SU-DHL-6 (cell line): ENCODE data around the gene THBS3.
"Not testable (repeated sequence)": the region's sequence is repeated elsewhere in the genome, so short reads cannot be mapped to it uniquely, and the experiment has no call there.

ENCODE experiments used
- H2AFZ ChIP-seq: fragments of 200-600 bp; sonication (generic); 2 replicates; pipeline ENCODE4 v1.6.1; 2014; ENCODE audit warnings: low read depth, mild to moderate bottlenecking, moderate library complexity, mixed read lengths, antibody characterized with exemption, low read length; ENCODE audit not compliant: severe bottlenecking
- H3F3A ChIP-seq: fragments of 200-600 bp; shearing (Covaris generic); 2 replicates; pipeline ENCODE4 v1.6.0; 2016; ENCODE audit warnings: antibody characterized with exemption, mild to moderate bottlenecking; ENCODE audit not compliant: insufficient read depth
- H3K27ac ChIP-seq: fragments of 200-600 bp; sonication (generic); 2 replicates; pipeline ENCODE4 v1.5.1; 2016; ENCODE audit warnings: low read depth, mild to moderate bottlenecking, low read length, moderate library complexity, mixed read lengths
- H3K27me3 ChIP-seq: fragments of 200-600 bp; sonication (generic), shearing (Covaris generic); 2 replicates; pipeline ENCODE4 v1.6.0; 2014; ENCODE audit warnings: mild to moderate bottlenecking, low read length
- H3K36me3 ChIP-seq: fragments of 200-600 bp; sonication (generic); 2 replicates; pipeline ENCODE4 v1.6.1; 2014; ENCODE audit warnings: mild to moderate bottlenecking, low read length, mixed read lengths
- H3K4me2 ChIP-seq: fragments of 300-600, 200-600 bp; shearing (Covaris generic), sonication (generic); 2 replicates; pipeline ENCODE4 v1.6.0; 2014; ENCODE audit warnings: low read length, low read depth, mild to moderate bottlenecking; ENCODE audit not compliant: poor library complexity, severe bottlenecking
- H3K4me3 ChIP-seq: fragments of 200-600 bp; sonication (generic); 2 replicates; pipeline ENCODE4 v1.5.1; 2014; ENCODE audit warnings: antibody characterized with exemption, low read length, mild to moderate bottlenecking, mixed read lengths; ENCODE audit not compliant: insufficient read depth, poor library complexity, severe bottlenecking
- H3K79me2 ChIP-seq: fragments of 200-600 bp; sonication (generic); 2 replicates; pipeline ENCODE4 v1.6.1; 2014; ENCODE audit warnings: mild to moderate bottlenecking, low read length, moderate library complexity; ENCODE audit not compliant: insufficient read depth
- H3K9ac ChIP-seq: fragments of 200-600 bp; sonication (generic); 2 replicates; pipeline ENCODE4 v1.7.0; 2014; ENCODE audit warnings: mild to moderate bottlenecking, low read length
- H3K9me2 ChIP-seq: fragments of 200-600 bp; sonication (generic); replicated peaks from 2 replicates; pipeline ENCODE4 v1.6.1; 2014; ENCODE audit warnings: low read length; ENCODE audit not compliant: insufficient read depth
- H3K9me3 ChIP-seq: fragments of 200-600 bp; sonication (generic); 2 replicates; pipeline ENCODE4 v1.6.1; 2014; ENCODE audit warnings: low read length, mixed read lengths; ENCODE audit not compliant: insufficient read depth
- H4K20me1 ChIP-seq: fragments of 200-600 bp; sonication (generic); 2 replicates; pipeline ENCODE4 v1.6.1; 2014; ENCODE audit warnings: low read depth, mild to moderate bottlenecking, antibody characterized with exemption, low read length, moderate library complexity, mixed read lengths
- CTCF ChIP-seq: fragments of 200-600 bp; sonication (generic); IDR thresholded peaks from one replicate; pipeline ENCODE4 v1.5.1; 2017; ENCODE audit warnings: antibody characterized with exemption, mild to moderate bottlenecking, low read length, moderate library complexity; ENCODE audit not compliant: insufficient read depth, poor library complexity, severe bottlenecking
- EZH2phosphoT487 ChIP-seq: fragments of 200-600 bp; sonication (generic), shearing (Covaris generic); conservative IDR thresholded peaks from 2 replicates; pipeline ENCODE4 v1.6.1; 2018; ENCODE audit warnings: mild to moderate bottlenecking, antibody characterized with exemption, low read length, moderate library complexity, mixed read lengths

THBS3 gene

GRCh38 chr1:155219592-155220031, 11.9 kb upstream of the THBS3 start:
- Histone ChIP-seq H3K9ac (no peak overlapping the region), H4K20me1 (no peaks in the 10 kb centered on the region), H2AFZ (peak overlapping the region; percentile 12), H3K27ac (no peak overlapping the region), H3K36me3 (no peaks in the 10 kb centered on the region), H3K79me2 (no peaks in the 10 kb centered on the region), H3K4me3 (no peak overlapping the region), H3F3A (peaks cover 16% of the 10 kb centered on the region), H3K9me2 (no peaks in the 10 kb centered on the region), H3K27me3 (no peaks in the 10 kb centered on the region), H3K4me2 (no peak overlapping the region), H3K9me3 (no peaks in the 10 kb centered on the region)
- TF ChIP-seq EZH2phosphoT487 (no peak), CTCF (no peak)

- no peaks in the 10 kb centered on the region for H4K20me1 ChIP-seq
- H3K9me3 ChIP-seq = no peaks in the 10 kb centered on the region
- H3K9ac ChIP-seq = no peak overlapping the region
- no peaks in the 10 kb centered on the region for H3K9me2 ChIP-seq
- no peak overlapping the region for H3K4me2 ChIP-seq
- no peak overlapping the region for H3K27ac ChIP-seq
- H3K27me3 ChIP-seq = no peaks in the 10 kb centered on the region
- no peaks in the 10 kb centered on the region for H3K79me2 ChIP-seq
- H3F3A ChIP-seq = peaks cover 10% of the 10 kb centered on the region
- H3K36me3 ChIP-seq = no peaks in the 10 kb centered on the region
- H3K4me3 ChIP-seq = no peak overlapping the region
- TF ChIP-seq EZH2phosphoT487 (no peak), CTCF (no peak)
- H2AFZ ChIP-seq = peak overlapping the region; percentile 12
Measured at GRCh38 chr1:155218854-155219591, 11.3 kb upstream of the THBS3 start.

- H3K9me3 ChIP-seq, H3F3A ChIP-seq, H3K36me3 ChIP-seq, H3K27ac ChIP-seq, H3K4me3 ChIP-seq, H3K4me2 ChIP-seq, H3K27me3 ChIP-seq, H3K79me2 ChIP-seq, H3K9me2 ChIP-seq, H4K20me1 ChIP-seq, H3K9ac ChIP-seq, H2AFZ ChIP-seq: not testable (repeated sequence)
Measured at GRCh38 chr1:155214702-155215101, 7.0 kb upstream of the THBS3 start.

GRCh38 chr1:155212051-155212440, 4.3 kb upstream of the THBS3 start:
- H4K20me1 ChIP-seq, H3K4me2 ChIP-seq, H3K79me2 ChIP-seq, H3K9me2 ChIP-seq, H3K9ac ChIP-seq, H3K4me3 ChIP-seq, H3K27ac ChIP-seq, H3K27me3 ChIP-seq, H3K9me3 ChIP-seq, H2AFZ ChIP-seq, H3K36me3 ChIP-seq: not testable (repeated sequence)
- H3F3A ChIP-seq = peaks cover 12% of the 10 kb centered on the region

- peaks cover 14% of the 10 kb centered on the region for H3F3A ChIP-seq
- H3K9me3 ChIP-seq, H3K9me2 ChIP-seq, H4K20me1 ChIP-seq, H3K27ac ChIP-seq, H3K4me2 ChIP-seq, H3K4me3 ChIP-seq, H2AFZ ChIP-seq, H3K36me3 ChIP-seq, H3K79me2 ChIP-seq, H3K9ac ChIP-seq, H3K27me3 ChIP-seq: not testable (repeated sequence)
Measured at GRCh38 chr1:155211381-155212050, 3.8 kb upstream of the THBS3 start.
